ENCODE data around the gene MAVS.
"Not testable (repeated sequence)": the region's sequence is repeated elsewhere in the genome, so short reads cannot be mapped to it uniquely, and the experiment has no call there.

MAVS gene

GRCh38 chr20:3901028-3901705 is 54.5 kb downstream of the MAVS start:
- no peak for DNase-seq (ENCODE audit: low read depth, low spot score)
- no peak overlapping the region for H3K4me3 ChIP-seq (ENCODE audit: low read length)

GRCh38 chr20:3901706-3902440 is 55.2 kb downstream of the MAVS start:
- H3K4me3 ChIP-seq (ENCODE audit: low read length) = no peak overlapping the region
- DNase-seq (ENCODE audit: low read depth, low spot score) = no peak

- no peak for DNase-seq (ENCODE audit: low read depth, low spot score)
These were observed 55.8 kb downstream of the MAVS start for GRCh38 chr20:3902446-3902845.

GRCh38 chr20:3904224-3904623 is 57.6 kb downstream of the MAVS start:
- DNase-seq (ENCODE audit: low read depth, low spot score) = no peak
- no peak overlapping the region for H3K4me3 ChIP-seq (ENCODE audit: low read length)

More at GRCh38 chr20:3902446-3902845, 55.8 kb downstream of the MAVS start:
- H3K4me3 ChIP-seq (ENCODE audit: low read length) = no peak overlapping the region

- no peak overlapping the region for H3K4me3 ChIP-seq (ENCODE audit: low read length)
- DNase-seq (ENCODE audit: low read depth, low spot score) = no peak
These were observed 58.2 kb downstream of the MAVS start for GRCh38 chr20:3904857-3905256.

GRCh38 chr20:3906744-3907721 is 60.4 kb downstream of the MAVS start:
- not testable (repeated sequence) for DNase-seq (ENCODE audit: low read depth, low spot score); H3K4me3 ChIP-seq (ENCODE audit: low read length)

- DNase-seq (ENCODE audit: low read depth, low spot score) = no peak
- H3K4me3 ChIP-seq (ENCODE audit: low read length) = no peak overlapping the region
These were observed 62.0 kb downstream of the MAVS start for GRCh38 chr20:3908667-3909066.

- no peak overlapping the region for H3K4me3 ChIP-seq (ENCODE audit: low read length)
- no peak for DNase-seq (ENCODE audit: low read depth, low spot score)
These were observed 63.3 kb downstream of the MAVS start for GRCh38 chr20:3909952-3910366.

GRCh38 chr20:3910853-3911252 is 64.2 kb downstream of the MAVS start:
- no peak for DNase-seq (ENCODE audit: low read depth, low spot score)
- no peak overlapping the region for H3K4me3 ChIP-seq (ENCODE audit: low read length)

GRCh38 chr20:3911956-3912355 is 65.3 kb downstream of the MAVS start:
- no peak for DNase-seq (ENCODE audit: low read depth, low spot score)
- no peak overlapping the region for H3K4me3 ChIP-seq (ENCODE audit: low read length)

- H3K4me3 ChIP-seq (ENCODE audit: low read length) = no peak overlapping the region
- DNase-seq (ENCODE audit: low read depth, low spot score) = no peak
These were observed 67.8 kb downstream of the MAVS start for GRCh38 chr20:3914446-3914845.

GRCh38 chr20:3915691-3916090 is 69.1 kb downstream of the MAVS start:
- H3K4me3 ChIP-seq (ENCODE audit: low read length) = no peak overlapping the region
- no peak for DNase-seq (ENCODE audit: low read depth, low spot score)

GRCh38 chr20:3916364-3916763 is 69.7 kb downstream of the MAVS start:
- H3K4me3 ChIP-seq (ENCODE audit: low read length) = no peak overlapping the region
- no peak for DNase-seq (ENCODE audit: low read depth, low spot score)

- DNase-seq (ENCODE audit: low read depth, low spot score) = no peak
- no peak overlapping the region for H3K4me3 ChIP-seq (ENCODE audit: low read length)
These were observed 72.7 kb downstream of the MAVS start for GRCh38 chr20:3919352-3919751.

GRCh38 chr20:3922223-3922982 is 75.8 kb downstream of the MAVS start:
- DNase-seq (ENCODE audit: low read depth, low spot score) = no peak
- H3K4me3 ChIP-seq (ENCODE audit: low read length) = no peak overlapping the region

- no peak for DNase-seq (ENCODE audit: low read depth, low spot score)
- no peak overlapping the region for H3K4me3 ChIP-seq (ENCODE audit: low read length)
These were observed 76.3 kb downstream of the MAVS start for GRCh38 chr20:3922983-3923339.

GRCh38 chr20:3923818-3924217 is 77.2 kb downstream of the MAVS start:
- no peak for DNase-seq (ENCODE audit: low read depth, low spot score)
- H3K4me3 ChIP-seq (ENCODE audit: low read length) = no peak overlapping the region

GRCh38 chr20:3924304-3925112 is 77.9 kb downstream of the MAVS start:
- no peak overlapping the region for H3K4me3 ChIP-seq (ENCODE audit: low read length)
- DNase-seq (ENCODE audit: low read depth, low spot score) = no peak

All from Jurkat, Clone E6-1 (cell line).